ENCODE data around the gene RASGEF1C. TPM values are rescaled to one million over a fixed set of nuclear protein-coding genes. Genes with fewer than 3 reads are reported as not detected.

Gene RASGEF1C
- total and polyA plus RNA-seq, 2 experiments from 2014 or later, result 0.40 to 0.42 TPM

GRCh38 chr5:180120237-180121101 lies 88.5 kb downstream of the RASGEF1C start (continued):
- TF ChIP-seq ZNF114 (CRISPR knock-in tag; IDR thresholded peaks at IDR 0.05), result no peak
- TF ChIP-seq NANOG (IDR thresholded peaks at IDR 0.05; ENCODE audit: borderline replicate concordance), result no peak
- TF ChIP-seq EZH2phosphoT487 (IDR thresholded peaks at IDR 0.05; ENCODE audit: unreplicated experiment), result no peak
- no peak for TF ChIP-seq JUNB (IDR thresholded peaks at IDR 0.05; ENCODE audit: unreplicated experiment)
- TF ChIP-seq EZH2 (IDR thresholded peaks at IDR 0.05; ENCODE audit: low read depth, unreplicated experiment), result no peak
- TF ChIP-seq ETS1 (IDR thresholded peaks at IDR 0.05), result no peak

GRCh38 chr5:180119903-180120236 lies 89.1 kb downstream of the RASGEF1C start:
- no peak overlapping the region for H3K4me3 Mint-ChIP-seq
- no peak for TF ChIP-seq ZNF331 (CRISPR knock-in tag; IDR thresholded peaks at IDR 0.05; ENCODE audit: low read depth)
- TF ChIP-seq EZH2phosphoT487 (IDR thresholded peaks at IDR 0.05; ENCODE audit: unreplicated experiment), result no peak
- no peak for TF ChIP-seq POLR2AphosphoS5 (IDR thresholded peaks at IDR 0.05; ENCODE audit: low read depth)
- no peak for TF ChIP-seq NANOG (IDR thresholded peaks at IDR 0.05; ENCODE audit: borderline replicate concordance)
- no peak for TF ChIP-seq STAT1 (IDR thresholded peaks at IDR 0.05; ENCODE audit: unreplicated experiment)
- no peak for TF ChIP-seq CTCF (conservative IDR thresholded peaks at IDR 0.05; ENCODE audit: low read depth in 2 of 2)
- TF ChIP-seq ZNF114 (CRISPR knock-in tag; IDR thresholded peaks at IDR 0.05), result no peak
- H3K4me3 ChIP-seq, result no peak overlapping the region
- H3K9me2 ChIP-seq (ENCODE audit: insufficient read depth), result no peaks in the 10 kb centered on the region
- H3K27me3 ChIP-seq (ENCODE audit: insufficient read depth), result no peaks in the 10 kb centered on the region
- DNase-seq (ENCODE audit: low spot score) (no peak), ATAC-seq (no peak)
- H3K4me2 ChIP-seq, result no peak overlapping the region
- H3K27me3 Mint-ChIP-seq (ENCODE audit: insufficient read depth, low read depth, poor library complexity), result peaks cover 5% of the 10 kb centered on the region
- H2AFZ ChIP-seq, result no peak overlapping the region
- H3K27ac Mint-ChIP-seq, result no peak overlapping the region
- H3F3A ChIP-seq (replicated peaks; ENCODE audit: low read depth), result no peaks in the 10 kb centered on the region
- no peaks in the 10 kb centered on the region for H3K79me2 ChIP-seq (replicated peaks; ENCODE audit: insufficient read depth)
- H3K36me3 Mint-ChIP-seq (ENCODE audit: low read depth), result no peaks in the 10 kb centered on the region
- H3K27ac ChIP-seq (ENCODE audit: low read depth), result no peak overlapping the region
- no peaks in the 10 kb centered on the region for H4K20me1 ChIP-seq (replicated peaks; ENCODE audit: insufficient read depth)
- no peaks in the 10 kb centered on the region for H3K36me3 ChIP-seq (ENCODE audit: insufficient read depth)
- peaks cover 7% of the 10 kb centered on the region; the same call in 2 of the 3 replicates for H3K4me1 Mint-ChIP-seq
- no peaks in the 10 kb centered on the region for H3K9me3 Mint-ChIP-seq
- H3K4me1 ChIP-seq (ENCODE audit: insufficient read depth), result no peaks in the 10 kb centered on the region

Measured in GM23338 (cell line).